ENCODE measurements around the gene GLTP.

GRCh38 chr12:109810954-109811623 is 69.3 kb downstream of the GLTP start:
- TF ChIP-seq CTCF (IDR thresholded peaks at IDR 0.05 in 4 of 5, conservative IDR thresholded peaks at IDR 0.05 in 1 of 5) (no peak), POLR2A (IDR thresholded peaks at IDR 0.05) (no peak)
